Measurements from ENCODE around the gene JAG2. TPM values are rescaled to one million over a fixed set of nuclear protein-coding genes. Genes with fewer than 3 reads are reported as not detected.

JAG2 gene
- polyA plus RNA-seq, 1 experiment, result 0.22 TPM

DNA sequence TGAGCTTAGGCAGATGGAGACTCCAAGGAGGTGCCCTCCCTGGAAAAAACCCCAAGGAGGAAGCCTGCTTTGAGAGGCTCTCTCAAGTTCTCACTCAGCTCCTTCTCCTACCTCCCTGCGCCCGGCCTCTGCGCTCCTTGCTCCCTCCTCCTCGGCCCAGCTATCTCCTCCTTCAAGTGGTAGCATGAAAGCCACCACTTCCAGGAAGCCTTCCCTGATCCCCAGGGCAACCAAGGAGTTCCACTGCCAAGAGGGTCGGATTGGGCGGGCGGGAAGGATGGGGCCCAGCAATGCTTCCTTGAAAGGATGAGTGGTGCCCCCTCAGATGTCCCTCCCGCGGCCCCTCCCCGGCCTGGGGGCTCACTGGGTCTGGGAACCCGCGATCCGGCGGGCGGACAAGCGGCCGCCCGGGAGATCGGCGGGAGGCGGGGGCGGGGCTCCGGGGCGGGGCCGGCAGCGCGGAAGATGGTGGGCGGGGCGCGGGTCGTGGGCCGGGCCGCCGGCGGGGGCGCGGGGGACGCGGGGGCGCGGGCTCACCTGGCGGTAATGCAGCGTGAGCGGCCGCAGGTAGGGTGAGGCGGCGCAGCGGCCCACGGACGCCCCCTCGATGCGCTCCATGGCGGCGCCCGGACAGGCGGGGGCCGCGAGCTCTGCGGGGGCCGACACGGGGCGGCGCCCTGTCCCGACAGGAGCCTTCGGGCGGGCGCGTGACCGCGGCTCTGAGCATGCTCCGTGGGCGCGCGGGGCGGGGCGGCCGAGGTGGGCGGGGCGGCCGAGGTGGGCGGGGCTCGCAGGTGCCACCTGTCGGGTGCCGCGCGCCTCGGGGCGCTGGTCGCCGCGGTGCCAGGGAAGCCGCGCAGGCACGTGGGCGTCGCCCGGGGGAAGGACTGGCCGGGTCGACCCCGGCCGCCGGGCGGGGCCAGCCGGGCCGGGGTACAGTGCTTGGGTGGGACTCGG is 12.3 kb upstream of the JAG2 start, which contains the start of gene NUDT14:
Gene NUDT14 (minus strand): TSS at position 721 of the 957 bp plus-strand sequence. CDS start 103 bp downstream, at position 618.
- TF ChIP-seq, protein P1, sequence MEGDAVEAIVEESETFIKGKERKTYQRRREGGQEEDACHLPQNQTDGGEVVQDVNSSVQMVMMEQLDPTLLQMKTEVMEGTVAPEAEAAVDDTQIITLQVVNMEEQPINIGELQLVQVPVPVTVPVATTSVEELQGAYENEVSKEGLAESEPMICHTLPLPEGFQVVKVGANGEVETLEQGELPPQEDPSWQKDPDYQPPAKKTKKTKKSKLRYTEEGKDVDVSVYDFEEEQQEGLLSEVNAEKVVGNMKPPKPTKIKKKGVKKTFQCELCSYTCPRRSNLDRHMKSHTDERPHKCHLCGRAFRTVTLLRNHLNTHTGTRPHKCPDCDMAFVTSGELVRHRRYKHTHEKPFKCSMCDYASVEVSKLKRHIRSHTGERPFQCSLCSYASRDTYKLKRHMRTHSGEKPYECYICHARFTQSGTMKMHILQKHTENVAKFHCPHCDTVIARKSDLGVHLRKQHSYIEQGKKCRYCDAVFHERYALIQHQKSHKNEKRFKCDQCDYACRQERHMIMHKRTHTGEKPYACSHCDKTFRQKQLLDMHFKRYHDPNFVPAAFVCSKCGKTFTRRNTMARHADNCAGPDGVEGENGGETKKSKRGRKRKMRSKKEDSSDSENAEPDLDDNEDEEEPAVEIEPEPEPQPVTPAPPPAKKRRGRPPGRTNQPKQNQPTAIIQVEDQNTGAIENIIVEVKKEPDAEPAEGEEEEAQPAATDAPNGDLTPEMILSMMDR (IDR thresholded peaks at IDR 0.05; ENCODE audit: low read depth, low read length), result no peak
- H3K9me3 ChIP-seq (ENCODE audit: control insufficient read depth, insufficient read depth, low read length), result no peaks in the 10 kb centered on the region; the same call in 1 of the 2 replicates
- POLR2A ChIA-PET, result interaction anchor here (0.6 to 1.1 kb wide), 2 partner anchors 10 to 359 kb away, joined by 3 to 4 read pairs; no protein-coding TSS in a partner anchor
- peak within 1 kb of the TSS; percentile 64 for H3K4me3 ChIP-seq (ENCODE audit: low read depth, low read length)
- no peak for DNase-seq (ENCODE audit: low read depth, low spot score)
- CTCF ChIA-PET, result interaction anchor here (0.6 to 1.2 kb wide), 4 partner anchors 18 to 214 kb away, joined by 3 to 7 read pairs (median 6); partner anchors contain the start of gene PACS2
- H3K27ac ChIP-seq (ENCODE audit: low read depth, low read length), result no peak within 1 kb of the TSS
- H3K27me3 ChIP-seq (ENCODE audit: control insufficient read depth, insufficient read depth, low read length), result peaks cover 18% of the 10 kb centered on the region

DNA sequence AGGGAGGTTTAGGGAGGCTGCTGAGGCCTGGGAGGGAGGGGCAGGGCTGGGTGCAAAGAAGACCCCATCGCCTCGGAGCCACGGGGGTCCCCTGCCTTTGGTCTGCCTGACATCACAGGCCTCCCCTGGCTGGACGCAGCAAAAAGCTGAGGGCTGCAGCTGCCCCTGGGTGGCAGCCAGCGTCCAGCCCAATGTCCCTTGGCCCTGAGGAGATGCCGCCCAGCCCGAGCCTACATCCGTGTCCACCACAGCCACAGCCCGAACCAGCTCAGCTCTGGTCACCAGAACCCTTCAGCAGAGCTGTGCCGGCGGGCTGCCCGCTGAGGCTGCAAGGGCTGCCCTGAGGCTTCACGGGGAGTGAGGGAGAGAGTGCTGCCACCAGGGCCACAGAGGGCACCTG is 10.6 kb upstream of the JAG2 start:
- ChIA-PET CTCF (interaction anchor here (1.3 kb wide), 1 partner anchor 353 kb away, joined by 4 read pairs; no protein-coding TSS in a partner anchor), POLR2A (no interaction called here)
- Histone ChIP-seq H3K4me3 (ENCODE audit: low read depth, low read length) (no peak overlapping the region), H3K9me3 (ENCODE audit: control insufficient read depth, insufficient read depth, low read length) (no peaks in the 10 kb centered on the region; the same call in 1 of the 2 replicates), H3K27me3 (ENCODE audit: control insufficient read depth, insufficient read depth, low read length) (peaks cover 14% of the 10 kb centered on the region), H3K27ac (ENCODE audit: low read depth, low read length) (no peak overlapping the region)
- DNase-seq (ENCODE audit: low read depth, low spot score), result no peak
- TF ChIP-seq, protein P1 (IDR thresholded peaks at IDR 0.05; ENCODE audit: low read depth, low read length), result no peak

DNA sequence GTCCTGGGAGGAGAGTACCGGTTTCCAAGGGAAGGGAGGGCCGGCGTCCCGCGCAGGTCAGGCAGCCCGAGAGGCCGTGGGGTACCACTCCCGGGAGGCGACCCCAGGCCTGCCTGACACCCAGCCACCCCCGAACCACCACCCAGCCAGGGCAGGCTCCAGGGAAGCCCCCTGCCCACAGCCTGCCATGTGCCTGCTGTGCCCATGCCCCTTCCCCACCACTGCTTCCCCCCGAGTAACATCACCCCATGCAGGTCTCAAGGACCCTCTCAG is 10.2 kb upstream of the JAG2 start:
- ChIA-PET POLR2A (no interaction called here), CTCF (no interaction called here)
- Histone ChIP-seq H3K4me3 (ENCODE audit: low read depth, low read length) (no peak overlapping the region), H3K9me3 (ENCODE audit: control insufficient read depth, insufficient read depth, low read length) (no peaks in the 10 kb centered on the region; the same call in 1 of the 2 replicates), H3K27me3 (ENCODE audit: control insufficient read depth, insufficient read depth, low read length) (peaks cover 12% of the 10 kb centered on the region), H3K27ac (ENCODE audit: low read depth, low read length) (no peak overlapping the region)
- DNase-seq (ENCODE audit: low read depth, low spot score), result no peak
- TF ChIP-seq, protein P1 (IDR thresholded peaks at IDR 0.05; ENCODE audit: low read depth, low read length), result no peak

DNA sequence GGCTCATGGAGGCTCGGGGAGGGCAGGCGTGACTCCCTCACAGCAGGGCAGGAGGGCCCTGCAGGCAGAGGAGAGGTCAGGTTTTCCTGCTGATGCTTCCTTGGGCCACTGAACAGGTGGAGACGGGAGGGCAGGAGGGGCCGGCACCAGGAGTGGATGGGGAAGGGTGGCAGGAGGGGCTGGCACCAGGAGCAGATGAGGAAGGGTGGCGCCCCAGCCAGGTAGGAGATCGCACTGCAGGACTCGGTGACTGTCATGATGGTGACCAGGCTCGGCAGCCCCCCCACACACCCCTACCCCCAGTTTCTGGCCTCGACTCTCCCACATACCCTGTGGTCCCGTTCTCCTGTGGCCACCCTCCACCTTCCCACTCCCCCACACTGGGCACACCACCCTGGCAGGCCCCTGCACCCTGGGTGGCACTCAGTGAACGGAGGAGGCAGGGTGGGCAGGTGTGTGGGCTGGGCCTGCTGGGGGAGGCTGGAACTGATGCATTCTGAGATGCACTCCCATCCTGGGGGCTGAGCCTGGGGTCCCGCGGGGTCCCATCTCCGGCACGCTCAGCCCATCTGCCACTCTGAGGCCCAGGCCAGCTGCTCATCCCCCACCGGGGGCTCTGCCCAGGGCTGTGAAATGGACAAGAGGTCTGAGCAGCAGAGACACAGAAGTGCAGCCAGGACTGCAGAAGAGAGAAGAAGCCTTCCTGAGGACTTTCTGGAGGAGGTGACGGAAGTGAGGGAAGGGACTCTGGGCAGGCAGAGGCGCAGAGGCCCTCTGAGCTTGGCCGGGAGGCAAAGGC is 9.7 kb upstream of the JAG2 start:
- no peak overlapping the region for H3K4me3 ChIP-seq (ENCODE audit: low read depth, low read length)
- ChIA-PET POLR2A (no interaction called here), CTCF (no interaction called here)
- DNase-seq (ENCODE audit: low read depth, low spot score), result no peak
- peaks cover 8% of the 10 kb centered on the region for H3K27me3 ChIP-seq (ENCODE audit: control insufficient read depth, insufficient read depth, low read length)
- TF ChIP-seq, protein P1 (IDR thresholded peaks at IDR 0.05; ENCODE audit: low read depth, low read length), result no peak
- no peaks in the 10 kb centered on the region; the same call in 1 of the 2 replicates for H3K9me3 ChIP-seq (ENCODE audit: control insufficient read depth, insufficient read depth, low read length)
- no peak overlapping the region for H3K27ac ChIP-seq (ENCODE audit: low read depth, low read length)
